Loucy (cell line): ENCODE results near the gene SSPN.

Experiments
- CTCF ChIP-seq: fragments of 200-600 bp; sonication (generic); conservative IDR thresholded peaks from 2 replicates; pipeline ENCODE4 v1.5.1; 2014; ENCODE audit warnings: mild to moderate bottlenecking, antibody characterized with exemption, low read length
- EZH2phosphoT487 ChIP-seq: fragments of 200-600 bp; IDR thresholded peaks from 2 replicates; pipeline ENCODE4 v1.6.1; 2018; ENCODE audit warnings: antibody characterized with exemption, mild to moderate bottlenecking, moderate library complexity, borderline replicate concordance

DNA sequence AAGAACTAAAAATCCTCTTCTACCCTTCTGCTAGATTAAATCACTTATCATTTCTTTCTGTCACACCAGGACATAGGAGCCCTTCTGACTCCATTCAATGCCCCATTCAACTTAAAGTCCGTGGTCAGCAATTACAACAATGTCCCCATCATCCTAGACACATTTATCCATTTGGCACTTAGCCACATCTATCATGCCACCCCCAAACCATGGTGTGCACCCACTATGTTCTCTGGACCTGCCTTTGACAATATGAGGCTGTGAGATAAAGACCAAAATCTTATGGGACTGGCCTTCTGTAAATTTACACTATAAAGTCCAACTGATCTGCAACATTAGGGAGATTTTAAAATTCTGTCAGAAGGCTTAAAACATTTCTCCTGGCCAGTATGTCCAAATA, 104.4 kb downstream of the SSPN start:
- TF ChIP-seq CTCF = no peak
- no peak for TF ChIP-seq EZH2phosphoT487
